DMS79 (cell line): ENCODE data around the gene MORC3.
"Not testable (repeated sequence)": the region's sequence is repeated elsewhere in the genome, so short reads cannot be mapped to it uniquely, and the experiment has no call there.

Experiments used
- DNase-seq: peaks from one replicate; lab custom pipeline; 2025; lab: John Stamatoyannopoulos, UW

Gene MORC3

GRCh38 chr21:36386031-36386642 is 66.1 kb downstream of the MORC3 start:
- DNase-seq = no peak

GRCh38 chr21:36388096-36388495 is 68.1 kb downstream of the MORC3 start:
- no peak for DNase-seq

- DNase-seq = no peak
These were observed 68.8 kb downstream of the MORC3 start for GRCh38 chr21:36388835-36389234.

GRCh38 chr21:36391649-36392048 is 71.7 kb downstream of the MORC3 start:
- not testable (repeated sequence) for DNase-seq

- DNase-seq = no peak
These were observed 75.5 kb downstream of the MORC3 start for GRCh38 chr21:36395353-36396111.

- no peak for DNase-seq
These were observed 76.3 kb downstream of the MORC3 start for GRCh38 chr21:36396325-36396724.

- no peak for DNase-seq
These were observed 77.0 kb downstream of the MORC3 start for GRCh38 chr21:36396971-36397370.

GRCh38 chr21:36397606-36398005 is 77.6 kb downstream of the MORC3 start:
- DNase-seq = no peak

- not testable (repeated sequence) for DNase-seq
These were observed 79.7 kb downstream of the MORC3 start for GRCh38 chr21:36399736-36400135.

- DNase-seq = no peak
These were observed 80.7 kb downstream of the MORC3 start for GRCh38 chr21:36400719-36401118.

GRCh38 chr21:36402339-36402738 is 82.3 kb downstream of the MORC3 start:
- DNase-seq = no peak

GRCh38 chr21:36403713-36404112 is 83.7 kb downstream of the MORC3 start:
- no peak for DNase-seq

- DNase-seq = no peak
These were observed 88.6 kb downstream of the MORC3 start for GRCh38 chr21:36408568-36408967.

- DNase-seq = no peak
These were observed 91.3 kb downstream of the MORC3 start for GRCh38 chr21:36411301-36411700.

GRCh38 chr21:36412916-36413315 is 92.9 kb downstream of the MORC3 start:
- no peak for DNase-seq

- no peak for DNase-seq
These were observed 95.4 kb downstream of the MORC3 start for GRCh38 chr21:36415375-36415774.

- DNase-seq = no peak
These were observed 99.2 kb downstream of the MORC3 start for GRCh38 chr21:36419241-36419640.

GRCh38 chr21:36419996-36420395 is 100.0 kb downstream of the MORC3 start:
- DNase-seq = no peak

- no peak for DNase-seq
These were observed 100.8 kb downstream of the MORC3 start for GRCh38 chr21:36420571-36421339.

- no peak for DNase-seq
These were observed 102.5 kb downstream of the MORC3 start for GRCh38 chr21:36422279-36423098.

- no peak for DNase-seq
These were observed 103.9 kb downstream of the MORC3 start for GRCh38 chr21:36423771-36424433.

- DNase-seq = no peak
These were observed 104.6 kb downstream of the MORC3 start for GRCh38 chr21:36424592-36424991.
